Vagina (tissue), 2 donors: ENCODE results near the gene DNAL1.

Source experiments
- POLR2A ChIP-seq, 2 donors: fragments of 450-650 bp; IDR thresholded peaks; one replicate each; pipeline ENCODE4 v1.6.1; 2017; ENCODE audit warnings: antibody characterized with exemption in 2 of 2, mild to moderate bottlenecking in 2 of 2, moderate library complexity in 2 of 2
- POLR2AphosphoS5 ChIP-seq, 2 donors: sonication (generic); formaldehyde crosslinking; IDR thresholded peaks; one replicate each; pipeline ENCODE4 v1.9.0; 2017; ENCODE audit warnings: antibody characterized with exemption in 2 of 2, mild to moderate bottlenecking in 2 of 2, low read depth in 1 of 2; ENCODE audit not compliant: insufficient read depth in 1 of 2
- TF ChIP-seq, protein P1 (sequence below), 3 experiments: fragments of 450-650 bp in 2 of 3; fragments of 200-600 bp in 1 of 3; sonication (generic) in 1 of 3; IDR thresholded peaks; one replicate each; pipeline ENCODE4 v1.5.1; 2017 to 2019; ENCODE audit warnings: antibody characterized with exemption in 3 of 3, mild to moderate bottlenecking in 2 of 3, moderate library complexity in 2 of 3

DNA sequence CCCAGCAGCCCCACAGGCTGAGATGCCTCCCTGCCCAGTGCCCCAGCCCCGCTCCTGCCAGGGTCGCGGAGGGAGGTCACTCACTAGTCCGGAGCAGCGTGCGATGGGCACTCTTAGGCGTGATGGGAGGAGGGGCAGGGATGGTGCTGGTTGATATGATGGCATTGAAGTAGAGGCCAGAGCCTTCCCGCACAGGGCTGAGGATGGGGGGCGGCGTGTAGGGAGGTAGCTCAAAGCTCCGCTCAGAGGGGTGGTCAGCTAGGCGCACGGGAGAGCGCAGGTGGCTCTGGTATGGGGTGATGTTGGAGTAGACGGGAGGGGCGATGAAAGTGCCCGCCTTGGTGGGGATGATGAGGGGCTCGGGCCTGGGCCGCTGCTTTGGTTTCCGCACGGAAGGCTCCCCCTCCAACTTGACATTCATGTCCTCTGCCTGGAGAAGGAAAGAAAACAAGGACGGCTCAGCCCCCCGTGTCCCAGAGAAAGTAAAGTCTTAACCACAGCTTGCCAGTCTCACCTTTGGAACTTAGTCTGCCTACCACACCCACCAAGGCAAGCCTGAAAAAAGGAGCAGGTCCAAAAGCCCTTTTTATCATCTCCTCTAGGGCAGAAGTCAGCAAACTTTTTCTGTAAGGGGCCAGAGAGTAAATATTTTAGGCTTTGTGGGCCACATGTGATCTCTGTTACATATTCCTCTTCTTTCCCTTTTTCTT, 84.9 kb downstream of the DNAL1 start:
- TF ChIP-seq POLR2A (IDR thresholded peaks at IDR 0.05): no peak
- TF ChIP-seq, protein P1, sequence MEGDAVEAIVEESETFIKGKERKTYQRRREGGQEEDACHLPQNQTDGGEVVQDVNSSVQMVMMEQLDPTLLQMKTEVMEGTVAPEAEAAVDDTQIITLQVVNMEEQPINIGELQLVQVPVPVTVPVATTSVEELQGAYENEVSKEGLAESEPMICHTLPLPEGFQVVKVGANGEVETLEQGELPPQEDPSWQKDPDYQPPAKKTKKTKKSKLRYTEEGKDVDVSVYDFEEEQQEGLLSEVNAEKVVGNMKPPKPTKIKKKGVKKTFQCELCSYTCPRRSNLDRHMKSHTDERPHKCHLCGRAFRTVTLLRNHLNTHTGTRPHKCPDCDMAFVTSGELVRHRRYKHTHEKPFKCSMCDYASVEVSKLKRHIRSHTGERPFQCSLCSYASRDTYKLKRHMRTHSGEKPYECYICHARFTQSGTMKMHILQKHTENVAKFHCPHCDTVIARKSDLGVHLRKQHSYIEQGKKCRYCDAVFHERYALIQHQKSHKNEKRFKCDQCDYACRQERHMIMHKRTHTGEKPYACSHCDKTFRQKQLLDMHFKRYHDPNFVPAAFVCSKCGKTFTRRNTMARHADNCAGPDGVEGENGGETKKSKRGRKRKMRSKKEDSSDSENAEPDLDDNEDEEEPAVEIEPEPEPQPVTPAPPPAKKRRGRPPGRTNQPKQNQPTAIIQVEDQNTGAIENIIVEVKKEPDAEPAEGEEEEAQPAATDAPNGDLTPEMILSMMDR (IDR thresholded peaks at IDR 0.05): no peak
- TF ChIP-seq POLR2AphosphoS5 (IDR thresholded peaks at IDR 0.05; ENCODE audit: insufficient read depth in 1 of 2, low read depth in 1 of 2): no peak
